GM19452 (cell line): ENCODE data around the gene KLHL2.
"Not testable (repeated sequence)": the region's sequence is repeated elsewhere in the genome, so short reads cannot be mapped to it uniquely, and the experiment has no call there.

ENCODE experiments used
- ATAC-seq: cut with Tn5 transposase; IDR thresholded peaks from one replicate; pipeline ENCODE4 v1.9.1; 2021; ENCODE audit not compliant: unreplicated experiment

KLHL2 gene

GRCh38 chr4:165229490-165230200 is 22.3 kb downstream of the KLHL2 start:
- not testable (repeated sequence) for ATAC-seq

GRCh38 chr4:165232623-165233433 is 25.5 kb downstream of the KLHL2 start:
- ATAC-seq, result peak; percentile 52

- no peak for ATAC-seq
These were observed 27.4 kb downstream of the KLHL2 start for GRCh38 chr4:165234766-165235165.

- ATAC-seq, result not testable (repeated sequence)
These were observed 29.5 kb downstream of the KLHL2 start for GRCh38 chr4:165236852-165237251.

GRCh38 chr4:165238041-165238640 is 30.8 kb downstream of the KLHL2 start:
- ATAC-seq, result peak; percentile 60

- not testable (repeated sequence) for ATAC-seq
These were observed 33.4 kb downstream of the KLHL2 start for GRCh38 chr4:165240761-165241160.

- ATAC-seq, result not testable (repeated sequence)
These were observed 36.8 kb downstream of the KLHL2 start for GRCh38 chr4:165244148-165244547.

GRCh38 chr4:165244587-165245186 is 37.3 kb downstream of the KLHL2 start:
- ATAC-seq, result not testable (repeated sequence)

GRCh38 chr4:165248102-165248501 is 40.7 kb downstream of the KLHL2 start:
- no peak for ATAC-seq

- not testable (repeated sequence) for ATAC-seq
These were observed 41.5 kb downstream of the KLHL2 start for GRCh38 chr4:165248904-165249303.

- ATAC-seq, result not testable (repeated sequence)
These were observed 47.4 kb downstream of the KLHL2 start for GRCh38 chr4:165254771-165255170.

GRCh38 chr4:165255439-165255838 is 48.1 kb downstream of the KLHL2 start:
- ATAC-seq, result peak; percentile 90

- ATAC-seq, result peak; percentile 22
These were observed 48.8 kb downstream of the KLHL2 start for GRCh38 chr4:165256074-165256659.

GRCh38 chr4:165259776-165260175 is 52.4 kb downstream of the KLHL2 start:
- not testable (repeated sequence) for ATAC-seq

GRCh38 chr4:165262306-165262705 is 54.9 kb downstream of the KLHL2 start:
- not testable (repeated sequence) for ATAC-seq

- not testable (repeated sequence) for ATAC-seq
These were observed 56.1 kb downstream of the KLHL2 start for GRCh38 chr4:165263466-165263865.

- ATAC-seq, result not testable (repeated sequence)
These were observed 62.6 kb downstream of the KLHL2 start for GRCh38 chr4:165269931-165270330.

GRCh38 chr4:165273443-165273842 is 66.1 kb downstream of the KLHL2 start:
- not testable (repeated sequence) for ATAC-seq

- ATAC-seq, result peak; percentile 65
These were observed 68.0 kb downstream of the KLHL2 start for GRCh38 chr4:165275357-165275756.

- ATAC-seq, result not testable (repeated sequence)
These were observed 72.2 kb downstream of the KLHL2 start for GRCh38 chr4:165279531-165279930.

GRCh38 chr4:165284697-165285096 is 77.3 kb downstream of the KLHL2 start:
- not testable (repeated sequence) for ATAC-seq
